Activated T-cell treated with anti-CD3 and anti-CD28 coated beads, Interleukin-2, amount 50 U/mL, for 1 hour (primary cell): ENCODE data around the gene AFF3.

Experiments
- DNase-seq: peaks from one replicate; pipeline ENCODE4 v3.0.0-alpha.2; 2020

Gene AFF3

DNA sequence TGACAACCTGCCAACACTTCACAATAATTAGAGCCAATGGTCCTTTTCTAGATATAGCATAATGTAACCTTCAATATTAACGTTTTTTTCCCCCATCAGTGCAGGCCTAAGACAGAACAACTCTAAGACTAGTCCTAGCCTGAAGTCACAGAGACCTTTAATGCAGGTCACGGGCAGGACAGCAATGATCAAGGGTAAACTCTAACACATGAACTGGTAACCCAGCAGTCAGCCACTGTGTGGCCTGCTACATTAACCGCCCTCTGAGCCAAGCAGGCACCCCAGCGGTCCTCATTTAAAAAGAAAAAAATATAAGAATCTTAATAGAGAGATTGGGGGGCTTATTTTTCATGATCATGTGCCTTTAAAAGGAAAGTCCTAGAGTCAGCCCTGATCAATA is 290.6 kb downstream of the AFF3 start:
- no peak for DNase-seq

DNA sequence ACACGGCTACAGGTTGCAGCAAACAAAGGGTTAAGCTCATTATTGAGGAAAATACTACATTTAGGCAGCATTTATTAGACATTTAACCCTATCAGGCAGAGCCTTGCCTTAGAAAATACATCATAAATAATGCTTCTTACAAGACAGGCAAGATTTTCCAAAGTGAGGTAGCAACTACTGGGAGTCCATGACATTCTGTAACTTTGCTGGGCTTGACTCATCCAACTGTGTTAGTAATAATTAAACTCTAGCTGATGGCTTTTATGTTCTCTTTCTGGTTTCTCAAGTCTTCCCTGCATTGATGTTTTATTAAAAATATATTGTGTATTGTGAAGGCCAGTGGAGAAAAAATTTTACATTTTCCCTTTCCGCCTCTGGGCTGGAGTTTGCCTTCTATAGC is 291.3 kb downstream of the AFF3 start:
- no peak for DNase-seq

- no peak for DNase-seq
Observed at GRCh38 chr2:99850084-99850710, 292.2 kb downstream of the AFF3 start.

DNA sequence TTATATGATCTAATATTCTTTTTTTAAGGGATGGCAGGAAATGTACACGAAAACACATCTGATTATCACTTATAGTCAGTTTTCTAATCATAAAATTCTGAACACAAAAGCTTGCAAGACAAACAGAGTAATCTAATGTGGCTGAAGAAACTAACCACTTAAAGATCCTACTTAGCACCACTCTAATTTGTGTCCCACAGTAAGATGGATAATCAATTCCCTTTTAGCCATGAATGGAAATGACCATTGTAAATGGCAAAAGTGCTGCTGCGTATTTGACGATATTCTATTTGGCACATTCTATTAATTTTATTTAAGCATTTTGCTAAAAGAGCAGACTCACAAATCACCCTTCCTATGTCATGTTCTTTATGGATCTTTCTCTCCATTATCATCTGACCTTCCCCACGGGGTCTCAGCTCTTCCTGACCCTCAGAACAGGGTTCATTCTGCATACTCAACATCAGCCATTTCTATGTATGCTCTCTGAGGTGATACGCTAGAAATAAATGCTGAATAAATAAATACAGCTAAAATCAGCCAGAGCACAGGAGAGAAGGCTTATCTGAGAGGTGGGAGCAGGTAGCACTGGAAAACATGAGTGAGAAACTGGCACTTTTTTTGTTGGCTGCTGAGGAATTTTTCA is 295.8 kb downstream of the AFF3 start:
- no peak for DNase-seq

DNA sequence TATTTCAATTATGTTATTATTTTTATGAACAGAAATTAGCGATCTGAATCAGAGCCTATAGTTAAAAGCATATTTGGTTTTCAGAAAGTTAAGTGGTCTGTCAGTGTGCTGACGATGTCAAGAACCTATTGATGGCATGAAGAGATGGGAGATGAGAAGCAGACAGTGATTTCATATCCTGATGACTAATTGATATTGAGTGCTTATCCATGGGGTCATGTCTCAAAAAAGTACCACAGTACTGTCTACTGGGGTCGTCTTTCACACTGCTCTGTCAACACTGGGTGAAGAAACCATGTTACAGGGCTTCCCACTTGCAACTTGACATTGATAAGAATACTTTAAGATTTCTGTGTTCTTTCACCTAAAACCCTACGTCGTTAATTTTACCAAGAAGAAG is 297.1 kb downstream of the AFF3 start:
- DNase-seq = no peak

DNA sequence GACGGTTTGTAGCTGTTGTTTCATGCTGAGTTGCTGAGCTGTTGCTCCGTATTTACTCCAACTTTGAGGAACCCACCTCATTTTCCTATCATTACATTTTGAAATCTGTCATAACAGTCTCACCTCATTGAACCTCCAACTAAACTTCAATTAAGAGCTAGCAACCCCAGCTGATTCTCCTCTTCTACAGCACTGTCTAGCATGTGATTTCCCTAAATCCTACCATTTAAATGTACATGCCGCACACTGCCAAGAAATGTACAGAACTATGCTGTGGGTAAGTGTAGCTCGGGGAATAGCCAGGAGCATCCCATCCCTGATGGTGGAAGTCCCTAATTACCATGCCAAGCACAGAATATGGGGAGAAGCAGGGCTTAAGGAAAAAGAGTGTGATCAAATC is 299.9 kb downstream of the AFF3 start:
- no peak for DNase-seq

DNA sequence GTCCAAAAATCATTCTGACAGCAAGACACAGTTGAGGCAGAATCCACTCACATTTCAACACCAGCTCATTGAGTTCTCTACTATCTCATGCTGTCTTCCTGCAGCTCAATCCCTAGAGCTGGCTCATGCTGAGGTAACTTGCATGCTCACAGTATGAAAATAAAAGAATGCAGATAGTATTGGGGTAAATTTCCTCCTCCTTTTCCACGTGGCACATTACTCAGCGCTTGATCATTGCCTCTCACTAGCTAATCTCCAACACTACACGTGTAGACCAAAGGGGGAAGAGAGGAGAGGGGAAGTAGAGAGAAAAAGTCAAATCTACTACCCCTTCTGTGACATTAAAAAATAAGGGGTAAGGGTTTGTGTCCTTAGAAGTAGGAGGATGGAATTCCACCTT is 300.6 kb downstream of the AFF3 start:
- DNase-seq = no peak

- no peak for DNase-seq
Observed at GRCh38 chr2:99840831-99841230, 301.6 kb downstream of the AFF3 start.

DNA sequence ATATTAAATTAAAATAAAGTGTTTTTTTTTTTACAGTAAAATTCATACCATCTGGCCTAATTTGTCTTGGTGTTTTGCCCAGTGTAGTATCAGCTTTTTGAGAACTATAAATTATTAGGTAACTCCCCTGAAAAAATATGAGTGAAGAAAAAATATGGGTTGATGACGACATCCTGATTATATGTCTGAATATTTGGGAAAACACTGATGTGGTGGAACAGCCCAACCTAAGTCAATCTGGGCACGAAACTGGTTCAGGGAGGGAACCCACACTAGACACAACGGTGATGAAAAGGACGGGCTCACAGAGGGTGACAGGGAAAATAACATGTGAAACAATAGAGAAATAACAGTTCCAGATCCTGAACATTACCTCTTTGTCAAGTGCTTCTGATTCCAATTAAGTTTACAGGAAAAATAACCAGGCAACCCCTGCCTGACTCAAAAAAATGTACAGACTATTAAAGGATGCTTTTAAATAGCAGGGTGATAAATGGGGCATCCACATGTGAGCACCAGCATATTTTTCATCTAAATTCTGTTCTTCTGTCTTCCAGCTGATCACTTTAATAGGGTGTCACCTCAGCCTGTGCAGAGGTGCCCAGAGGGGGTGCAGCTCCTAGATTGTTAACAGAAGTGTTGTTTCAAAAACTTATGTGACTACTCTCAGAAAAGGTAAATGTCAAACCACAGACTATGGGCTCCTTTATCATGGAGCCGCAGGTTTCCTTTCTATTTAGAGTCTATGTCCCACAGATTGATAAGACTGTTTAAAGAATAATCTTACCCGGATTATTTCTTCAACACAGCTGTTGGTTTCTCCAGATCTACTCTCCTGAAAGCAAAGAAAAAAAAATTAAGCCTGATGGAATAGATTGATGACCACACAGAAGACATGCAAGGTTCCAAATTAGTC is 305.4 kb downstream of the AFF3 start:
- no peak for DNase-seq

- no peak for DNase-seq
Observed at GRCh38 chr2:99834426-99834825, 308.0 kb downstream of the AFF3 start.

DNA sequence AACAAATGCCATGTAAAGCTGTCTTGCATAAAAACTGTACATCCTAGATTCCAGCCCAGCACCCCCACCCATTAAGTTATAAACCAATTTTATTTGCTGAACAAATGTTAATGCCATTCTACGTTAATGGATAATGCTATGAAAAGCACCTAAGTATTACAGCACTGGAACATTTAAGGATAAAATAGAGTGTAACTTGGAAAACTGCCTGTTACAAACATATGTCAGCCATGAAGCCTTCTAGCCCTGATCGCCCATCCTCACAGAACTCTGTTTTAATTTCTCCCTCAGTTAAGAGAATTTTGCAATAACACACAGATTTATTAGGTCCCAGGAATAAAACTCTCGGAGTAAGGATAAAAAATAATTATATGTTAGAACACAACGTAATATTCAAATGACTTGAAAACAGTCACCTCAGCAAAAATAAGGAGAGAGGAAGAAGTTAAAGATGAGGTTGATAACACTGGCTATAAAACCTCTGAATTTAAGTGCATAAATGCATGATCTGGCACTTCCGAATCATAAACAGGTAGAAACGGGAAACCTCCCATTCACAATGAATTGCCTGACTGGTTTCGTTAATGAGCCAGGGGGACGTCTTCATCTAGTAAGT is 308.7 kb downstream of the AFF3 start:
- no peak for DNase-seq

DNA sequence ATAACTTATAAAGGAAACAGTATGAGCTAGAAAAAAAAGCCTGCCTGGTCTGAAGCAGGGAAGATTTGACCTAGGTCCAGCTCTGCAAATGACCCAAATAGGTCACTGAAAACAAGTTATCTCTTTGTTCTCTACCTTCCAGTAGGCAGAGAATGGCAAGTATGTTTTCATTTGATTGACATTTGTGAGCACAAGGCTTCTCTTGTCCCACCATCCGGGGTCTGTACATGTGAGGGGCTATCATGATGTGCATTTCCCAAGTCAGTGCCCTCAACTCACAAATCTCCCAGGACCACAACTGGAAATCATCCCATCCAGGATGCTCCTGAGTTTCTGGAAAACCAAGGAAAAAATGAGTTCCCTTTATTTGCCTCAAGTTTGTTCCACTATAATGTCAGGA is 309.5 kb downstream of the AFF3 start:
- no peak for DNase-seq

GRCh38 chr2:99831772-99832171 is 310.6 kb downstream of the AFF3 start:
- DNase-seq = no peak

GRCh38 chr2:99827296-99827999 is 314.9 kb downstream of the AFF3 start:
- DNase-seq = no peak

- no peak for DNase-seq
Observed at GRCh38 chr2:99825630-99826029, 316.8 kb downstream of the AFF3 start.

- DNase-seq = no peak
Observed at GRCh38 chr2:99824758-99825157, 317.6 kb downstream of the AFF3 start.

DNA sequence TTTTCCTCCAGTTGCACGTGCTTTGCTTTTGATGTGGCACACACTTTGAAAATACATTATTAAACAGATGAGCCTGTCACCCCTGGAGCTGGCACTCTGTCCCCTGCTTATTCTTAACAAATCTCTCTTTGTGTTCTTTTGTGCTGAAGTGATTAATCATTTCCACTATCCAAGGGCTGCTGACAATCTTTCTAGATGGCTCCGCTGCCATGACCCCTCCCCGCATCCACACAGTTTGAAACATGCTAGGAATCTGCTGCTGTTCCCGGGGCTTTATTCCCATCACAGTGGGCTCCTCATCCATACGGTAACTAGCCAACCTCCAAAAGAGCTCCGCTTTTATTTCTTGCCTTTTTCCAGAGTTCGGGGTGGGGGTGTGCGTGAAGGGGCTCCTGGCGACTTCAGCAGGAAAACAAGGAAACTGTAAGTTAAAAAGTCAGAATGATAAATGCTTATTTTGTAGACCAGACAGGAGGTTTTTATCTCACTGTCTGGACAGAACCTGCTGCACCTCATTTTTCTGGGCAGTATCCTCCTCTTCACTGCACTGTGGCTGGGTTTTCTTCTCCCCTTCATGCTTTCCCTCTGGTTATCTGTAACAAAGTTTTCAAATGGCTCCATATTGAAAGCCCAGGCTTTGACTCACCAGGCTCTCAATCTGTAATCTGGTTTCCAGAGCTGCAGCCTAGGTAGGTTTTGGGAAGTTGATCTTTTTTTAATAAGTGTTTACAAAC is 319.7 kb downstream of the AFF3 start:
- no peak for DNase-seq

- no peak for DNase-seq
Observed at GRCh38 chr2:99821984-99822383, 320.4 kb downstream of the AFF3 start.

DNA sequence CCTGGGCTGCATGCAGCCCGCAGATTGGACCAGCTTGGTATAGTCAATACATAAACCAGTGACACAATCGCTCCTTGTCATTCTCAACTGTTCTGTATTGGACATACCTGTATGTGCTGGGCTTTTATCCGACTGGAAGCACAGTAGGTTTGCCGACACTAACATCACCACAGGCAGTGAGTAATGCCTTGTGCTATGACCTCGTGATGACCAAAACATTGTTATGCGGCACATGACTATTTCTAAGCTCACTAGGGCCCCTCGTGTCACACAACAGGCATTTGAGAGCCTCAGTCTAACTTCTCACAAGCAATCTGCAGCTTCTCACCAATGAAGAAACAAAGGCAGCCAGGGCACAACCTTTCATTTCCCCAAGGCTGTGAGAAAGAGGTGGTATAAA is 320.8 kb downstream of the AFF3 start:
- DNase-seq = no peak

DNA sequence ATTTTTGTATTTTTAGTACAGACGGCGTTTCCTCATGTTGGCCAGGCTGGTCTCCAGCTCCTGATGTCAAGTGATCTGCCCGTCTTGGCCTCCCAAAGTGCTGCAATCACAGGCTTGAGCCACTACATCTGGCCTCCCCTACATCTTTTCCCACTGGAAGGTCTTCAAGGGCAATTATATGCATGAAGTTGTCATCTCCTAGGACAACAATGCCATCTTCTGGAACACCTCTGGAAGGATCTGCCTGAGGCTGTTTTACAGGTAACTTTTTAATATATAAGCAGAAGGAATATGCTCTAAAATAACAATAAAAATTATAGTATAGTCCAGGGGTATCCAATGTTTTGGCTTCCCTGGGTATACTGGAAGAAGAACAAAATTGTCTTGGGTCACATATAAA is 321.4 kb downstream of the AFF3 start:
- DNase-seq = no peak

DNA sequence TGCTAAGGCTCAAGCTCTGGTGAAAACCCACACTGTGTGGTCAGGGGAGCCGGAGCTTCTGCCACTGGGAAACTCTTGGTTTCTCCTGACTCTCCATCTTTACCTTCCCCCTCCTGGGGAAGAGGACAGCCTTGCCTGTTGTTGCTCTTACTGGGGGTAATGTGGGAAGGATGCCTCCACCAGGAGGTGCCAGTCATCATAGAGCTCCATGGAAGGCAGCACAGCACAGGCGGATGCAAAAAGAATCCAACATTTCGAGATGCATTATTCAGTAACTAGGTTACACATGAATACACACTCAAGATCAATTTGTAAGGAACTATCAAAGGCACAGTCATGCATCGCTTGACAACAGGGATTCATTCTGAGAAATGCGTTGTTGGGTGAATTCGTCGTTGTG is 322.6 kb downstream of the AFF3 start:
- DNase-seq = no peak

DNA sequence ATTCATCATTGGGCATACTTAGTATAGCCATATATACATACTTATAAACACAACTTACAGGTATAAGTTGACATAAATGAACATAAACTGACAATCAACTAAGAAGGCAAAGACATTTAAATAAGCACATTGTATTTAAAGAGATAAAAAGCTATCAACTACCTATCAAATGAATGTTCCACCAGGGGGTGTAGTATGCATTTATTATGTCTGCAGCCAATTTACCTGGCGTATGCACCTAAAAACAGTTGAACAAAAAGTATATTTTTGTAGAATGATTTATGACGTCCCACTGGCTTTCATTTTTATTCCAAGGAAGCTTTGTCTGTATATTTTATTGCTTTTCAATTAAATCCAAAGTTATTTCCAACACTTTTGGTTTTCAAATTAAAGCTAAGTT is 323.5 kb downstream of the AFF3 start:
- DNase-seq = no peak
